ENCODE results near the gene ZAR1. TPM values are rescaled to one million over a fixed set of nuclear protein-coding genes. Genes with fewer than 3 reads are reported as not detected.
A peak's percentile ranks its signal among the peaks of the same experiment; 100 is the strongest.
"Not testable (repeated sequence)": the region's sequence is repeated elsewhere in the genome, so short reads cannot be mapped to it uniquely, and the experiment has no call there.

Gene ZAR1
- total RNA-seq = not detected
- polyA plus RNA-seq = not detected

DNA sequence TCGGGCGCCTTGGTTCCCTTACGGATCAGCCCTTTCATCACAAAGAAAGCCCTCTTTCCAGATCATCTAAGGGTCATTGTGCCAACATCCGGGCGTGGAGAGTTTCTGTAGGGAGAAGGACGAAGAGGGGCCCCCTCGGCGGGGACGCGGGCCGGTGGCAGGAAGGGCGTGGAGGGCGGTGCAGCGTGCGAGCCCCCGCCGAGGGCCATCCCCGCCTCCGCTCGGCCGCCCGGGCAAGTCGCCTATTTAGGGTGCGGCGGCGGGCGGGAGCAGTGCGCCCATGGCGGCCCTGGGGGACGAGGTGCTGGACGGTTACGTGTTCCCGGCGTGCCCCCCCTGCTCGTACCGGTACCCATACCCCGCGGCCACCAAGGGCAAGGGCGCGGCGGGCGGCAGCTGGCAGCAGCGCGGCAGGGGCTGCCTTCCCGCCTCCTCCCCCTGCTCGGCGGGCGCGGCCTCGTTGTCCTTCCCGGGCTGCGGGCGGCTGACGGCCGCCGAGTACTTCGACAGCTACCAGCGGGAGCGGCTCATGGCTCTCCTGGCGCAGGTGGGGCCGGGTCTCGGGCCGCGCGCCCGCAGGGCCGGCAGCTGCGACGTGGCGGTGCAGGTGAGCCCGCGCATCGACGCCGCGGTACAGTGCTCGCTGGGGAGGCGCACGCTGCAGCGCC, at the start of gene ZAR1:
Gene ZAR1 (plus strand): TSS at position 241 of the 668 bp plus-strand sequence. CDS start 40 bp downstream, at position 281.
- WGBS, 2 donors = 4 to 6% methylated on average over 48 to 80 of the region's 80 CpGs
- ATAC-seq (peak in 2 of 4 donors; percentile 23 to 55), DNase-seq (peak in 2 of 6 donors; percentile 58 to 64), FAIRE-seq (no peak)
- Histone ChIP-seq H3K9me3 (no peaks in the 10 kb centered on the region), H3K4me1 (no peaks in the 10 kb centered on the region), H3K27me3 (peaks cover 0 to 28% (median 3%) of the 10 kb centered on the region in 4 donors), H3K36me3 (no peaks in the 10 kb centered on the region), H3K27ac (no peak within 1 kb of the TSS), H3K4me3 (peak within 1 kb of the TSS in 2 of 4 donors; percentile 23 to 40)
- intact Hi-C loops (cut with DNase I) = no loop called here
- TF ChIP-seq CTCF (IDR thresholded peaks at IDR 0.05) = no peak

DNA sequence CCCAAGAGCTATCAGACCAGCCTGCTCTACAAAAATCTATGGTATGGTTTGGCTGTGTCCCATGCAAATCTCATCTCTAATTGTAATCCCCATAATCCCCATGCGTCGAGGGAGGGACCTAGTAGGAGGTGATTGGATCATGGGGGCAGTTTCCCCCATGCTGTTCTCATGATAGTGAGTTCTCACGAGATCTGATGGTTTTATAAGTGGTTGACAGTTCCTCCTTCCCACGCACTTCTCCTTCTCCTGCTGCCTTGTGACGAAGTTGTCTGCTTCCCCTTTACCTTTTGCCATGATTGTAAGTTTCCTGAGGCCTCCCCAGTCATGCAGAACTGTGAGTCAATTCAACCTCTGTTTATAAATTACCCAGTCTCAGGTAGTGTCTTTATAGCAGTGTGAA, 49.1 kb upstream of the ZAR1 start:
- DNase-seq; intact Hi-C loops (cut with DNase I); ATAC-seq; FAIRE-seq; H3K4me3 ChIP-seq; H3K36me3 ChIP-seq; H3K9me3 ChIP-seq; H3K27me3 ChIP-seq; H3K27ac ChIP-seq; H3K4me1 ChIP-seq: not testable (repeated sequence)
- WGBS, 2 donors = 79 to 81% methylated on average over 5 of the region's 5 CpGs

- 2 to 9% methylated on average over 3 of the region's 3 CpGs for WGBS, 2 donors
- TF ChIP-seq CTCF (IDR thresholded peaks at IDR 0.05) = peak; percentile 21 to 49 (median 32)
- H3K4me3 ChIP-seq = no peak overlapping the region
- no peak for DNase-seq
- H3K27ac ChIP-seq = no peak overlapping the region
- peak; percentile 43 for FAIRE-seq
- H3K36me3 ChIP-seq = no peaks in the 10 kb centered on the region
- no peaks in the 10 kb centered on the region for H3K4me1 ChIP-seq
- ATAC-seq = no peak
- H3K9me3 ChIP-seq = no peaks in the 10 kb centered on the region
- no peaks in the 10 kb centered on the region for H3K27me3 ChIP-seq
- intact Hi-C loops (cut with DNase I) = no loop called here
These were observed 44.3 kb upstream of the ZAR1 start for GRCh38 chr4:48445704-48446103.

DNA sequence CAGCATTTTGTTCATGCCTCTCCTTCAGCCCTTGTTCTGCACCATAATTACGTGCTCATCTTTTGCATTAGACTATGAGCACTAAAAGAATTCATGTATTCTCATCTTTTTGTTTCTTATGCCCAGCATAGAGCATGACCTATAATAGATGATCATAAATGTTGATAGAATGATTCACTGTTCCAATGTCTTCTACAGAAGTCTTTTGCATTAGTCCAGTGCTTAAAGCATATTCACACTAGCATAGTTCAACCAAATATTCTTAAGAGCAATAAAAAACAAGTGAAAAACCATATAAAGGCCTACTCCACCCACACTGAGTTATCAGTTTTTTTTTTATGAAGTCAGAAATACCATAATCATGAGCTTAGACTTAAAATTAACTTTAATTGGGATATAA, 43.4 kb upstream of the ZAR1 start:
- Histone ChIP-seq H3K36me3 (no peaks in the 10 kb centered on the region), H3K4me3 (no peak overlapping the region), H3K27me3 (no peaks in the 10 kb centered on the region), H3K4me1 (no peaks in the 10 kb centered on the region), H3K27ac (no peak overlapping the region), H3K9me3 (no peaks in the 10 kb centered on the region)
- no peak for TF ChIP-seq CTCF (IDR thresholded peaks at IDR 0.05)
- ATAC-seq (no peak), DNase-seq (no peak), FAIRE-seq (no peak)
- 85 to 88% methylated on average over 1 of the region's 1 CpG for WGBS, 2 donors
- intact Hi-C loops (cut with DNase I) = no loop called here

- Histone ChIP-seq H3K27ac (no peak overlapping the region), H3K27me3 (no peaks in the 10 kb centered on the region), H3K4me3 (no peak overlapping the region), H3K9me3 (no peaks in the 10 kb centered on the region), H3K36me3 (no peaks in the 10 kb centered on the region), H3K4me1 (no peaks in the 10 kb centered on the region)
- FAIRE-seq (no peak), ATAC-seq (no peak), DNase-seq (no peak)
- intact Hi-C loops (cut with DNase I) = no loop called here
- TF ChIP-seq CTCF (IDR thresholded peaks at IDR 0.05) = no peak
- WGBS, 2 donors = 74 to 79% methylated on average over 10 of the region's 10 CpGs
These were observed 40.9 kb upstream of the ZAR1 start for GRCh38 chr4:48449151-48449550.
